CD14-positive monocyte (primary cell): Measurements from ENCODE around the gene CDC123. TPM values are rescaled to one million over a fixed set of nuclear protein-coding genes. Genes with fewer than 3 reads are reported as not detected.

Experiments
- DNase-seq, 3 donors: peaks; one replicate each; pipeline ENCODE4 v3.0.0-alpha.2; 2011 to 2022
- H2AFZ ChIP-seq: 2 replicates; pipeline ENCODE4 v1.6.0; 2012; ENCODE audit warnings: mild to moderate bottlenecking, low read depth, low read length, inconsistent platforms; ENCODE audit not compliant: insufficient read depth, poor library complexity, severe bottlenecking
- H3K27ac ChIP-seq, 2 donors: 1 replicate in 1 of 2; 2 replicates in 1 of 2; pipeline ENCODE4 v1.5.1; 2012 to 2013; ENCODE audit warnings: low read length in 2 of 2, control low read depth in 1 of 2, inconsistent platforms in 1 of 2, low read depth in 1 of 2, mild to moderate bottlenecking in 1 of 2
- H3K27me3 ChIP-seq, 2 donors: one replicate each; pipeline versions ENCODE4 v1.6.0 to v1.6.1; 2011 to 2013; ENCODE audit warnings: low read length in 2 of 2; ENCODE audit not compliant: control insufficient read depth in 2 of 2, insufficient read depth in 2 of 2
- H3K36me3 ChIP-seq, 2 donors: replicated peaks in 1 of 2; 1 replicate in 1 of 2; 2 replicates in 1 of 2; pipeline versions ENCODE4 v1.5.1 to v1.6.1; 2012 to 2013; ENCODE audit warnings: low read length in 2 of 2, control low read depth in 1 of 2, inconsistent platforms in 1 of 2, mild to moderate bottlenecking in 1 of 2; ENCODE audit not compliant: insufficient read depth in 2 of 2, control insufficient read depth in 1 of 2
- H3K4me1 ChIP-seq, 2 donors: 1 replicate in 1 of 2; 2 replicates in 1 of 2; pipeline versions ENCODE4 v1.5.1 to v1.6.1; 2012 to 2013; ENCODE audit warnings: low read length in 2 of 2, control low read depth in 1 of 2, inconsistent platforms in 1 of 2, mild to moderate bottlenecking in 1 of 2, moderate library complexity in 1 of 2; ENCODE audit not compliant: insufficient read depth in 2 of 2, control insufficient read depth in 1 of 2
- H3K4me2 ChIP-seq: replicated peaks from 2 replicates; pipeline ENCODE3; 2012; ENCODE audit warnings: low read length, moderate library complexity, mild to moderate bottlenecking; ENCODE audit not compliant: poor library complexity, severe bottlenecking; ENCODE audit errors: extremely low read depth
- H3K4me3 ChIP-seq, 3 experiments: fragments of 200-600 bp in 1 of 3; sonication (generic) in 1 of 3; replicated peaks in 1 of 3; 1 replicate in 2 of 3; 2 replicates in 1 of 3; pipeline ENCODE4 v1.5.1; 2011 to 2013; ENCODE audit warnings: low read length in 3 of 3, mild to moderate bottlenecking in 3 of 3, control low read depth in 2 of 3, low read depth in 2 of 3, inconsistent platforms in 1 of 3, moderate library complexity in 1 of 3
- H3K79me2 ChIP-seq: 2 replicates; pipeline ENCODE4 v1.6.0; 2012; ENCODE audit warnings: mild to moderate bottlenecking, control low read depth, inconsistent platforms, low read length, moderate library complexity; ENCODE audit not compliant: insufficient read depth
- H3K9ac ChIP-seq: 2 replicates; pipeline ENCODE4 v1.6.0; 2017; ENCODE audit warnings: low read length, mild to moderate bottlenecking; ENCODE audit not compliant: insufficient read depth, poor library complexity, severe bottlenecking
- H3K9me3 ChIP-seq, 2 donors: replicated peaks in 1 of 2; 1 replicate in 1 of 2; 2 replicates in 1 of 2; pipeline versions ENCODE4 v1.5.1 to v1.6.1; 2012 to 2013; ENCODE audit warnings: low read length in 2 of 2, control low read depth in 1 of 2; ENCODE audit not compliant: control insufficient read depth in 1 of 2, insufficient read depth in 1 of 2
- H4K20me1 ChIP-seq: 2 replicates; pipeline ENCODE4 v1.6.0; 2012; ENCODE audit warnings: mild to moderate bottlenecking, low read length, control low read depth, moderate library complexity; ENCODE audit not compliant: insufficient read depth
- H3K27ac Mint-ChIP-seq, 7 donors: one replicate each; pipeline ENCODE4 v1.8.0; 2020; ENCODE audit warnings: mild to moderate bottlenecking in 7 of 7, mixed read lengths in 7 of 7, moderate library complexity in 6 of 7, inconsistent platforms in 2 of 7
- H3K27me3 Mint-ChIP-seq, 3 donors: one replicate each; pipeline ENCODE4 v1.8.0; 2021 to 2022; ENCODE audit warnings: low read depth in 3 of 3, mild to moderate bottlenecking in 3 of 3, mixed read lengths in 3 of 3, moderate library complexity in 3 of 3, inconsistent platforms in 1 of 3
- H3K36me3 Mint-ChIP-seq, 2 donors: one replicate each; pipeline ENCODE4 v1.8.0; 2020; ENCODE audit warnings: mixed read lengths in 2 of 2, inconsistent platforms in 1 of 2, mild to moderate bottlenecking in 1 of 2
- H3K4me1 Mint-ChIP-seq: one replicate; pipeline ENCODE4 v1.8.0; 2020; ENCODE audit warnings: mild to moderate bottlenecking, mixed read lengths
- H3K4me3 Mint-ChIP-seq, 2 donors: one replicate each; pipeline ENCODE4 v1.8.0; 2020; ENCODE audit warnings: mild to moderate bottlenecking in 2 of 2, mixed read lengths in 2 of 2, moderate library complexity in 1 of 2
- H3K9me3 Mint-ChIP-seq, 7 donors: one replicate each; pipeline ENCODE4 v1.8.0; 2020 to 2022; ENCODE audit warnings: mixed read lengths in 7 of 7, mild to moderate bottlenecking in 6 of 7, moderate library complexity in 6 of 7, inconsistent platforms in 2 of 7
- CTCF ChIP-seq: fragments of 200-600 bp; IDR thresholded peaks from one replicate; pipeline ENCODE4 v1.8.0; 2022; ENCODE audit warnings: antibody characterized with exemption, mild to moderate bottlenecking
- WGBS: methylation state at CpG from one replicate; pipeline ENCODE4 v1.1.5; 2013; ENCODE audit warnings: missing lambda C conversion rate; ENCODE audit not compliant: insufficient coverage; 5-methylcytosine and 5-hydroxymethylcytosine counted together
- intact Hi-C, 2 donors: fragments of 100-400 bp; cut with micrococcal nuclease; formaldehyde crosslinking; loops; one replicate each; pipeline versions ENCODE4 v1.15.0 to v1.15.1; 2023
- polyA plus RNA-seq, 3 donors: library from polyadenylated mRNA; depleted of rRNA in 1 of 3; unstranded in 2 of 3; stranded (reverse) in 1 of 3; fragments of 300-500 nt in 2 of 3; fragments of >200 nt in 1 of 3; fragmentation: Illumina TruSeq in 2 of 3; gene quantifications; 1 replicate in 2 of 3; 2 replicates in 1 of 3; pipeline ENCODE4 v1.2.3, GENCODE V29; 2012 to 2021

Gene CDC123
- polyA plus RNA-seq, 3 donors = 38.2 to 78.7 (median 76.0) TPM

- Histone ChIP-seq H2AFZ (no peak overlapping the region), H3K27me3 (no peaks in the 10 kb centered on the region), H4K20me1 (peaks cover 62% of the 10 kb centered on the region), H3K4me3 (no peak overlapping the region), H3K4me2 (peak overlapping the region; percentile 21), H3K9me3 (no peaks in the 10 kb centered on the region), H3K79me2 (peaks cover 94% of the 10 kb centered on the region), H3K36me3 (peaks cover 24 to 36% of the 10 kb centered on the region in 2 donors), H3K9ac (no peak overlapping the region), H3K4me1 (peaks cover 32 to 54% of the 10 kb centered on the region in 2 donors), H3K27ac (peak overlapping the region in 1 of 2 donors; percentile 34)
- no peak for TF ChIP-seq CTCF
- no peak overlapping the region for H3K4me3 Mint-ChIP-seq
- intact Hi-C loops = loop anchor here (5.0 to 10.0 kb wide), 3 partner anchors 71 to 156 kb away; partner anchors contain the start of genes UPF2 (in 2 of the 2) and SEC61A2 (in 1 of the 2)
- DNase-seq = no peak
- H3K27ac Mint-ChIP-seq = no peak overlapping the region
- peaks cover 27 to 37% of the 10 kb centered on the region in 2 donors for H3K36me3 Mint-ChIP-seq
- H3K27me3 Mint-ChIP-seq = no peaks in the 10 kb centered on the region
- peaks cover 58% of the 10 kb centered on the region for H3K4me1 Mint-ChIP-seq
- WGBS = no CpG with 5 or more reads among the region's 2 CpGs
- H3K9me3 Mint-ChIP-seq = no peaks in the 10 kb centered on the region
Observed at GRCh38 chr10:12198156-12198555, 2.2 kb downstream of the CDC123 start.

GRCh38 chr10:12200850-12201249 lies 4.9 kb downstream of the CDC123 start:
- H3K36me3 ChIP-seq = peaks cover 39 to 62% of the 10 kb centered on the region in 2 donors

More at GRCh38 chr10:12200850-12201249, 4.9 kb downstream of the CDC123 start:
- Histone ChIP-seq H3K9ac (no peak overlapping the region), H3K27ac (no peak overlapping the region), H3K4me2 (no peak overlapping the region), H3K4me3 (no peak overlapping the region), H3K27me3 (no peaks in the 10 kb centered on the region), H4K20me1 (peaks cover 78% of the 10 kb centered on the region), H2AFZ (no peak overlapping the region), H3K4me1 (peaks cover 16 to 32% of the 10 kb centered on the region in 2 donors), H3K9me3 (no peaks in the 10 kb centered on the region), H3K79me2 (peaks cover 98% of the 10 kb centered on the region)
- TF ChIP-seq CTCF = no peak
- Mint-ChIP-seq H3K4me3 (no peak overlapping the region), H3K27ac (no peak overlapping the region), H3K9me3 (no peaks in the 10 kb centered on the region), H3K27me3 (no peaks in the 10 kb centered on the region), H3K36me3 (peaks cover 37 to 56% of the 10 kb centered on the region in 2 donors), H3K4me1 (peaks cover 35% of the 10 kb centered on the region)
- intact Hi-C loops = no loop called here
- no peak for DNase-seq
- 97% methylated on average over 5 of the region's 5 CpGs for WGBS
